HepG2 (cell line): Measurements from ENCODE around the gene DDR1. TPM values are rescaled to one million over a fixed set of nuclear protein-coding genes. Genes with fewer than 3 reads are reported as not detected.

ENCODE experiments used
- ATF7-NPFF ChIP-seq: sonication (generic); formaldehyde crosslinking; IDR thresholded peaks from 2 replicates; pipeline ENCODE4 v1.8.1; 2023; ENCODE audit warnings: mild to moderate bottlenecking, low read depth, missing genetic modification reagents, moderate library complexity
- CBX5 ChIP-seq: sonication (generic); formaldehyde crosslinking; IDR thresholded peaks from 2 replicates; pipeline ENCODE4 v1.4.0; 2020; ENCODE audit warnings: missing genetic modification reagents, borderline replicate concordance
- FOSL1 ChIP-seq: sonication (generic); formaldehyde crosslinking; IDR thresholded peaks from 2 replicates; pipeline ENCODE4 v1.9.0; 2021; ENCODE audit warnings: missing genetic modification reagents, borderline replicate concordance
- GATA4 ChIP-seq: sonication (generic); IDR thresholded peaks from 2 replicates; pipeline ENCODE4 v1.6.1; 2016; ENCODE audit warnings: antibody characterized with exemption, low read depth, borderline replicate concordance
- GLI4 ChIP-seq: sonication (generic); formaldehyde crosslinking; IDR thresholded peaks from 2 replicates; pipeline ENCODE4 v1.5.1; 2020; ENCODE audit warnings: missing genetic modification reagents, mild to moderate bottlenecking, moderate library complexity, borderline replicate concordance
- GLMP ChIP-seq: sonication (generic); formaldehyde crosslinking; IDR thresholded peaks from 2 replicates; pipeline ENCODE4 v1.9.0; 2021; ENCODE audit warnings: missing genetic modification reagents, mild to moderate bottlenecking, borderline replicate concordance
- GMEB2 ChIP-seq: IDR thresholded peaks from 2 replicates; pipeline ENCODE4 v1.6.1; 2016; ENCODE audit warnings: missing biosample characterization, missing genetic modification reagents, low read depth
- GTF3A ChIP-seq: sonication (generic); formaldehyde crosslinking; conservative IDR thresholded peaks from 2 replicates; pipeline ENCODE4 v1.4.0; 2020; ENCODE audit warnings: mild to moderate bottlenecking, missing genetic modification reagents
- HNRNPH1 ChIP-seq: fragments of 200-400 bp; formaldehyde crosslinking; optimal IDR thresholded peaks from 2 replicates; pipeline ENCODE3; 2017; ENCODE audit warnings: mild to moderate bottlenecking, low read depth, low read length
- IRF9 ChIP-seq: sonication (generic); formaldehyde crosslinking; IDR thresholded peaks from 2 replicates; pipeline ENCODE4 v1.8.0; 2022; ENCODE audit warnings: missing genetic modification reagents, mild to moderate bottlenecking, borderline replicate concordance
- JARID2 ChIP-seq: sonication (generic); formaldehyde crosslinking; IDR thresholded peaks from 2 replicates; pipeline ENCODE4 v1.8.1; 2023; ENCODE audit warnings: missing genetic modification reagents, inconsistent platforms; ENCODE audit not compliant: insufficient replicate concordance
- SRSF4 ChIP-seq: fragments of 200-400 bp; formaldehyde crosslinking; IDR thresholded peaks from one replicate; pipeline ENCODE4 v1.6.1; 2018; ENCODE audit warnings: mild to moderate bottlenecking, low read depth, low read length, moderate library complexity; ENCODE audit not compliant: poor library complexity, severe bottlenecking
- TRAFD1 ChIP-seq: sonication (generic); formaldehyde crosslinking; IDR thresholded peaks from 2 replicates; pipeline ENCODE4 v1.5.1; 2020; ENCODE audit warnings: missing genetic modification reagents, mild to moderate bottlenecking, borderline replicate concordance
- ZFP62 ChIP-seq: sonication (generic); formaldehyde crosslinking; IDR thresholded peaks from 2 replicates; pipeline ENCODE4 v1.4.0; 2020; ENCODE audit warnings: missing genetic modification reagents
- ZHX1 ChIP-seq: sonication (generic); formaldehyde crosslinking; IDR thresholded peaks from 2 replicates; pipeline ENCODE4 v1.8.1; 2022; ENCODE audit warnings: low read depth, mild to moderate bottlenecking, missing genetic modification reagents
- ZKSCAN5 ChIP-seq: sonication (generic); formaldehyde crosslinking; IDR thresholded peaks from 2 replicates; pipeline ENCODE4 v1.5.1; 2020; ENCODE audit warnings: mild to moderate bottlenecking, missing genetic modification reagents
- ZNF260 ChIP-seq: sonication (generic); formaldehyde crosslinking; IDR thresholded peaks from 2 replicates; pipeline ENCODE4 v1.4.0; 2020; ENCODE audit warnings: missing genetic modification reagents, low read depth, mild to moderate bottlenecking, borderline replicate concordance
- ZNF329 ChIP-seq: sonication (generic); formaldehyde crosslinking; IDR thresholded peaks from 2 replicates; pipeline ENCODE4 v1.9.0; 2021; ENCODE audit warnings: low read depth, mild to moderate bottlenecking, missing genetic modification reagents
- ZNF343 ChIP-seq: sonication (generic); formaldehyde crosslinking; IDR thresholded peaks from 2 replicates; pipeline ENCODE4 v1.4.0; 2020; ENCODE audit warnings: mild to moderate bottlenecking, missing genetic modification reagents
- ZNF44 ChIP-seq: sonication (generic); formaldehyde crosslinking; IDR thresholded peaks from 2 replicates; pipeline ENCODE4 v1.5.1; 2020; ENCODE audit warnings: mild to moderate bottlenecking, missing genetic modification reagents
- ZNF776 ChIP-seq: sonication (generic); formaldehyde crosslinking; IDR thresholded peaks from 2 replicates; pipeline ENCODE4 v1.4.0; 2020; ENCODE audit warnings: mild to moderate bottlenecking, missing genetic modification reagents
- polyA plus RNA-seq, 8 experiments: library from polyadenylated mRNA; depleted of rRNA in 3 of 8; stranded (reverse) in 7 of 8; unstranded in 1 of 8; fragments of >200 nt; fragmentation: Illumina TruSeq in 4 of 8; extraction: Trizol in 4 of 8; gene quantifications; 2 replicates each; pipeline versions ENCODE4 v1.2.1 to v1.2.3, GENCODE V29; 2011 to 2016; ENCODE audit warnings: low read depth in 4 of 8, missing spikeins in 1 of 8, mixed read lengths in 1 of 8; ENCODE audit not compliant: insufficient read depth in 1 of 8
- total RNA-seq, 5 experiments: library from RNA; depleted of rRNA; stranded (reverse); fragments of >200 nt; fragmentation: Illumina TruSeq; extraction: Trizol; gene quantifications; 2 replicates each; pipeline ENCODE4 v1.2.3, GENCODE V29; 2016; ENCODE audit warnings: low read depth in 1 of 5

The DDR1 gene
- total and polyA plus RNA-seq, 2 of the 13 experiments (the other 11 are each of a cell fraction or from before 2014, with no cell fraction given): 16.7 to 20.2 TPM

- TF ChIP-seq ZHX1 (CRISPR knock-in tag): no peak
- TF ChIP-seq ZNF776 (CRISPR knock-in tag): 0 out of 2 replicates have a peak, but pooled peaks have one; percentile 53
- TF ChIP-seq SRSF4: no peak
- TF ChIP-seq GTF3A (CRISPR knock-in tag): no peak
- no peak for TF ChIP-seq ZNF44 (CRISPR knock-in tag)
- no peak for TF ChIP-seq FOSL1 (CRISPR knock-in tag)
- TF ChIP-seq IRF9 (CRISPR knock-in tag): 0 out of 2 replicates have a peak, but pooled peaks have one; percentile 15
- no peak for TF ChIP-seq GATA4
- TF ChIP-seq CBX5 (CRISPR knock-in tag): no peak
- TF ChIP-seq JARID2 (CRISPR knock-in tag): peak; percentile 19
- no peak for TF ChIP-seq ZNF343 (CRISPR knock-in tag)
- no peak for TF ChIP-seq GLI4 (CRISPR knock-in tag)
- TF ChIP-seq ZFP62 (CRISPR knock-in tag): no peak
- no peak for TF ChIP-seq GLMP (CRISPR knock-in tag)
- TF ChIP-seq ZNF260: no peak
- TF ChIP-seq TRAFD1 (CRISPR knock-in tag): no peak
- no peak for TF ChIP-seq ATF7-NPFF
- no peak for TF ChIP-seq ZNF329
- no peak for TF ChIP-seq ZKSCAN5 (CRISPR knock-in tag)
- no peak for TF ChIP-seq GMEB2 (CRISPR knock-in tag)
- TF ChIP-seq HNRNPH1: no peak
Measured at GRCh38 chr6:30885481-30885998, 1.2 kb downstream of the DDR1 start (continued).
